Liver (tissue), 3 donors: ENCODE data around the gene PCNX2.

Experiments used
- CTCF ChIP-seq: fragments of 150-350 bp; IDR thresholded peaks from 2 replicates; pipeline ENCODE4 v1.5.1; 2017; ENCODE audit warnings: improper control_type of control experiment, low read depth, low read length; ENCODE audit not compliant: missing input control
- GABPA ChIP-seq, 2 donors: IDR thresholded peaks in 1 of 2; conservative IDR thresholded peaks in 1 of 2; 2 replicates each; pipeline ENCODE4 v1.6.1; 2016; ENCODE audit warnings: antibody characterized with exemption in 2 of 2, mild to moderate bottlenecking in 1 of 2, moderate library complexity in 1 of 2
- NR2F2 ChIP-seq: IDR thresholded peaks from 2 replicates; pipeline ENCODE4 v1.6.1; 2016; ENCODE audit warnings: antibody characterized with exemption
- RAD21 ChIP-seq, 2 donors: IDR thresholded peaks; 2 replicates each; pipeline ENCODE4 v1.6.1; 2016; ENCODE audit warnings: antibody characterized with exemption in 2 of 2, mild to moderate bottlenecking in 2 of 2
- REST ChIP-seq: IDR thresholded peaks from 2 replicates; pipeline ENCODE4 v1.6.1; 2016; ENCODE audit warnings: antibody characterized with exemption, mild to moderate bottlenecking
- TAF1 ChIP-seq: conservative IDR thresholded peaks from 2 replicates; pipeline ENCODE4 v1.6.1; 2016; ENCODE audit warnings: antibody characterized with exemption, mild to moderate bottlenecking
- TF ChIP-seq, protein P1 (sequence below): IDR thresholded peaks from 2 replicates; pipeline ENCODE4 v1.6.1; 2016; ENCODE audit warnings: antibody characterized with exemption
- TF ChIP-seq, protein P2 (sequence below): IDR thresholded peaks from 2 replicates; pipeline ENCODE4 v1.6.1; 2016; ENCODE audit warnings: antibody characterized with exemption
- donor health status: healthy.
- donor health status: healthy.

DNA sequence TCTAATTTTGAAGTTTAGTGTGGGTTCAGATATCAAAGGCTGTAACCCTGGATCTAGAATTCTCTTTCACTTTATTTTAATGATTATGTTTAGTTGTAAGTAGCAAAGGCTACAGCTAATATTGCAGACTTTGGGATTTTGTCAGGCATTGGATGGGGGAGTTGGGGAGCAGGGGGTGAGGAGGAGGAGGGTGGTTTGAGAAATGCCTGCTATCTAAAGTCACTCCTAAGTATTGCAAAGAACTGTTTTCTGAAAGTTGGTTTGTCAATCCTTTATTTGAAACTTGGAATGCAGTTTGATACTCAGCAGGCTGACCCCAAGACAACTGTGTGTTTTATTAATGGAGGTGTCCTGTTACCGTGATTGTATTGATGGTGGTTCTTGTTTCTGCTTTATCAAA, 343.9 kb downstream of the PCNX2 start:
- TF ChIP-seq, protein P1, sequence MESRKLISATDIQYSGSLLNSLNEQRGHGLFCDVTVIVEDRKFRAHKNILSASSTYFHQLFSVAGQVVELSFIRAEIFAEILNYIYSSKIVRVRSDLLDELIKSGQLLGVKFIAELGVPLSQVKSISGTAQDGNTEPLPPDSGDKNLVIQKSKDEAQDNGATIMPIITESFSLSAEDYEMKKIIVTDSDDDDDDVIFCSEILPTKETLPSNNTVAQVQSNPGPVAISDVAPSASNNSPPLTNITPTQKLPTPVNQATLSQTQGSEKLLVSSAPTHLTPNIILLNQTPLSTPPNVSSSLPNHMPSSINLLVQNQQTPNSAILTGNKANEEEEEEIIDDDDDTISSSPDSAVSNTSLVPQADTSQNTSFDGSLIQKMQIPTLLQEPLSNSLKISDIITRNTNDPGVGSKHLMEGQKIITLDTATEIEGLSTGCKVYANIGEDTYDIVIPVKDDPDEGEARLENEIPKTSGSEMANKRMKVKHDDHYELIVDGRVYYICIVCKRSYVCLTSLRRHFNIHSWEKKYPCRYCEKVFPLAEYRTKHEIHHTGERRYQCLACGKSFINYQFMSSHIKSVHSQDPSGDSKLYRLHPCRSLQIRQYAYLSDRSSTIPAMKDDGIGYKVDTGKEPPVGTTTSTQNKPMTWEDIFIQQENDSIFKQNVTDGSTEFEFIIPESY = no peak
- TF ChIP-seq CTCF (no peak), TAF1 (no peak), NR2F2 (no peak), REST (no peak), GABPA (IDR thresholded peaks at IDR 0.05 in 1 of 2, conservative IDR thresholded peaks at IDR 0.05 in 1 of 2) (no peak), RAD21 (IDR thresholded peaks at IDR 0.05) (no peak)
- TF ChIP-seq, protein P2, sequence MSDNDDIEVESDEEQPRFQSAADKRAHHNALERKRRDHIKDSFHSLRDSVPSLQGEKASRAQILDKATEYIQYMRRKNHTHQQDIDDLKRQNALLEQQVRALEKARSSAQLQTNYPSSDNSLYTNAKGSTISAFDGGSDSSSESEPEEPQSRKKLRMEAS = no peak
